CD4-positive, alpha-beta memory T cell (primary cell): ENCODE data around the gene LCORL. TPM values are rescaled to one million over a fixed set of nuclear protein-coding genes. Genes with fewer than 3 reads are reported as not detected.

Source experiments
- CTCF ChIA-PET: fragments of 350-600 bp; sonication (Branson Sonifier 250); formaldehyde crosslinking; loops from one replicate; lab custom pipeline; 2021; ENCODE audit warnings: inconsistent platforms; ENCODE audit not compliant: partially characterized antibody; lab: Charles Lee
- POLR2A ChIA-PET: fragments of 350-600 bp; sonication (Branson Sonifier 250); formaldehyde crosslinking; loops from one replicate; lab custom pipeline; 2021; ENCODE audit not compliant: partially characterized antibody; lab: Charles Lee
- DNase-seq, 5 donors: peaks; one replicate each; pipeline versions ENCODE4 v3.0.0 to v3.0.0-alpha.2; 2020 to 2022; ENCODE audit warnings: mixed read lengths in 1 of 5
- H3K27ac ChIP-seq: one replicate; pipeline ENCODE4 v1.7.0; 2013; ENCODE audit warnings: low read depth, low read length
- H3K27me3 ChIP-seq: 2 replicates; pipeline ENCODE4 v1.7.0; 2013; ENCODE audit warnings: mild to moderate bottlenecking, low read length, moderate library complexity; ENCODE audit not compliant: insufficient read depth
- H3K36me3 ChIP-seq: 2 replicates; pipeline ENCODE4 v1.7.0; 2013; ENCODE audit warnings: mild to moderate bottlenecking, low read length, moderate library complexity; ENCODE audit not compliant: insufficient read depth
- H3K4me1 ChIP-seq: 2 replicates; pipeline ENCODE4 v1.7.0; 2013; ENCODE audit warnings: mild to moderate bottlenecking, low read length, moderate library complexity; ENCODE audit not compliant: insufficient read depth
- H3K4me3 ChIP-seq, 2 donors: one replicate each; pipeline ENCODE4 v1.7.0; 2013; ENCODE audit warnings: low read length in 2 of 2, mild to moderate bottlenecking in 1 of 2
- H3K9me3 ChIP-seq, 2 donors: one replicate each; pipeline ENCODE4 v1.7.0; 2013; ENCODE audit warnings: low read length in 2 of 2, control low read depth in 1 of 2; ENCODE audit not compliant: control insufficient read depth in 1 of 2
- H3K27ac Mint-ChIP-seq, 7 donors: one replicate each; pipeline ENCODE4 v1.8.0; 2020 to 2021; ENCODE audit warnings: mixed read lengths in 7 of 7, mild to moderate bottlenecking in 6 of 7, inconsistent platforms in 3 of 7, moderate library complexity in 3 of 7
- H3K27me3 Mint-ChIP-seq, 2 donors: one replicate each; pipeline ENCODE4 v1.8.0; 2020 to 2021; ENCODE audit warnings: mixed read lengths in 2 of 2
- H3K36me3 Mint-ChIP-seq, 2 donors: one replicate each; pipeline ENCODE4 v1.8.0; 2020 to 2021; ENCODE audit warnings: mixed read lengths in 2 of 2, inconsistent platforms in 1 of 2, mild to moderate bottlenecking in 1 of 2
- H3K4me1 Mint-ChIP-seq, 4 donors: one replicate each; pipeline ENCODE4 v1.8.0; 2020 to 2021; ENCODE audit warnings: mixed read lengths in 4 of 4, mild to moderate bottlenecking in 1 of 4
- H3K4me3 Mint-ChIP-seq, 8 donors: one replicate each; pipeline ENCODE4 v1.8.0; 2020 to 2021; ENCODE audit warnings: mixed read lengths in 8 of 8, mild to moderate bottlenecking in 7 of 8, moderate library complexity in 6 of 8, inconsistent platforms in 3 of 8
- H3K9me3 Mint-ChIP-seq, 8 donors: one replicate each; pipeline ENCODE4 v1.8.0; 2020 to 2021; ENCODE audit warnings: mixed read lengths in 8 of 8, mild to moderate bottlenecking in 5 of 8, inconsistent platforms in 3 of 8, moderate library complexity in 1 of 8
- intact Hi-C: fragments of 100-400 bp; cut with micrococcal nuclease; formaldehyde crosslinking; loops from one replicate; pipeline ENCODE4 v1.15.1; 2023
- polyA plus RNA-seq, 2 donors: library from polyadenylated mRNA; unstranded; fragments of 300-500 nt; fragmentation: Illumina TruSeq; gene quantifications; one replicate each; pipeline ENCODE4 v1.2.3, GENCODE V29; 2021
- total RNA-seq, 2 experiments: library from RNA; stranded (reverse); gene quantifications; one replicate each; pipeline ENCODE4 v1.2.3, GENCODE V29; 2021

LCORL gene
- total and polyA plus RNA-seq, 4 experiments from 2014 or later: 5.9 to 14.5 (median 9.1) TPM

DNA sequence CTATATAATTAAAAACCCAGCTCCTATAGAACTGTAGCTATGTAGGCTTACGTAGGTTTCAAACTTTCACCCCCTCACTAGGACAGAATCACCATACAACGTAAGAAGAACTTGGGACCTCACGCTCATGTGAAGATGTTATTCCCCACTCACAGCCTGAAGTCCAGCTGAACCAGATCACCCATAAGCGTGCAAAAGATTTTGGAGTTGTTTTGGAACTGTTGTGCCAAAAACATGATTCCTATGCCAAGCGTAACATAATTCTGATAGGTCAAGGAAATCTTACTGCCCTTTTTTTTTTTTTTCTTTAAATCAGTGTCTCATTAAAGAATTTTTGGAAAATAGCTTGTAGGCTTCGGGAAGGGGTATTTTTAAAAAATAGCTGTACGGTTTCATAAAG is 57.0 kb downstream of the LCORL start:
- Histone ChIP-seq H3K4me3 (no peak overlapping the region), H3K36me3 (no peaks in the 10 kb centered on the region), H3K27ac (no peak overlapping the region), H3K27me3 (no peaks in the 10 kb centered on the region), H3K4me1 (no peaks in the 10 kb centered on the region), H3K9me3 (no peaks in the 10 kb centered on the region)
- intact Hi-C loops: no loop called here
- DNase-seq: no peak
- H3K4me3 Mint-ChIP-seq: no peak overlapping the region
- H3K27me3 Mint-ChIP-seq: no peaks in the 10 kb centered on the region
- no peaks in the 10 kb centered on the region for H3K9me3 Mint-ChIP-seq
- H3K36me3 Mint-ChIP-seq: peaks cover 9 to 17% of the 10 kb centered on the region in 2 donors
- no peak overlapping the region for H3K27ac Mint-ChIP-seq
- ChIA-PET POLR2A (no interaction called here), CTCF (no interaction called here)
- no peaks in the 10 kb centered on the region for H3K4me1 Mint-ChIP-seq

GRCh38 chr4:17962171-17962570 is 59.4 kb downstream of the LCORL start:
- intact Hi-C loops: no loop called here
- no peaks in the 10 kb centered on the region for H3K36me3 ChIP-seq
- ChIA-PET CTCF (no interaction called here), POLR2A (no interaction called here)
- H3K4me3 ChIP-seq: no peak overlapping the region
- Mint-ChIP-seq H3K36me3 (peaks cover 27 to 34% of the 10 kb centered on the region in 2 donors), H3K9me3 (peaks cover 0 to 2% (median 0%) of the 10 kb centered on the region in 8 donors), H3K27ac (no peak overlapping the region), H3K4me3 (no peak overlapping the region), H3K27me3 (no peaks in the 10 kb centered on the region), H3K4me1 (no peaks in the 10 kb centered on the region)
- DNase-seq: no peak
- no peaks in the 10 kb centered on the region for H3K27me3 ChIP-seq
- H3K4me1 ChIP-seq: no peaks in the 10 kb centered on the region
- no peaks in the 10 kb centered on the region for H3K9me3 ChIP-seq
- no peak overlapping the region for H3K27ac ChIP-seq

DNA sequence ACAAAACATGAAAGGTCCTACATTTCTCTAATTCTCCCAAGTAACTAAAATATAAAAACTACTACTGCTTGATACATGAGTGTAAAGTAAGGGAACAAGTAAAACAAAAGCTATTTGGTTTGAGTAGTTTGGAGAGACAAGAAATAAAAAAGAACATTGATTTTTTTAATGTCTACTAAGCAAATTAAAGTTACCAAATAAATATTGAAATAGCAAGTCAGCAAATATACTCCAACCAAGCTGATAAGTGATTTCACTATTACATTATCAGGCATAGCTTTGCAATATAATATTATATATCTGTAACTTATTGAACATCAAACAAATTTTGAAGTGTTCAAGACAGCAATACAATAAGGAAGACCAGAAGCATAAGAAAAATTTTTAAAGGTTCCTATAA is 60.3 kb downstream of the LCORL start:
- Histone ChIP-seq H3K27me3 (no peaks in the 10 kb centered on the region), H3K36me3 (no peaks in the 10 kb centered on the region), H3K4me3 (no peak overlapping the region), H3K9me3 (no peaks in the 10 kb centered on the region), H3K27ac (no peak overlapping the region), H3K4me1 (no peaks in the 10 kb centered on the region)
- Mint-ChIP-seq H3K27ac (no peak overlapping the region), H3K9me3 (peaks cover 0 to 7% (median 0%) of the 10 kb centered on the region in 8 donors), H3K4me1 (no peaks in the 10 kb centered on the region), H3K4me3 (no peak overlapping the region), H3K36me3 (peaks cover 32 to 43% of the 10 kb centered on the region in 2 donors), H3K27me3 (no peaks in the 10 kb centered on the region)
- DNase-seq: no peak
- intact Hi-C loops: no loop called here
- ChIA-PET CTCF (no interaction called here), POLR2A (no interaction called here)

- Histone ChIP-seq H3K9me3 (no peaks in the 10 kb centered on the region), H3K4me1 (no peaks in the 10 kb centered on the region), H3K4me3 (no peak overlapping the region), H3K36me3 (no peaks in the 10 kb centered on the region), H3K27ac (no peak overlapping the region), H3K27me3 (no peaks in the 10 kb centered on the region)
- no peak for DNase-seq
- CTCF ChIA-PET: no interaction called here
- Mint-ChIP-seq H3K36me3 (peaks cover 58 to 73% of the 10 kb centered on the region in 2 donors), H3K27ac (no peak overlapping the region), H3K4me3 (no peak overlapping the region), H3K4me1 (no peaks in the 10 kb centered on the region), H3K27me3 (no peaks in the 10 kb centered on the region), H3K9me3 (peaks cover 0 to 9% (median 0%) of the 10 kb centered on the region in 8 donors)
- POLR2A ChIA-PET: no interaction called here
- intact Hi-C loops: no loop called here
These were observed 63.4 kb downstream of the LCORL start for GRCh38 chr4:17958181-17958580.

DNA sequence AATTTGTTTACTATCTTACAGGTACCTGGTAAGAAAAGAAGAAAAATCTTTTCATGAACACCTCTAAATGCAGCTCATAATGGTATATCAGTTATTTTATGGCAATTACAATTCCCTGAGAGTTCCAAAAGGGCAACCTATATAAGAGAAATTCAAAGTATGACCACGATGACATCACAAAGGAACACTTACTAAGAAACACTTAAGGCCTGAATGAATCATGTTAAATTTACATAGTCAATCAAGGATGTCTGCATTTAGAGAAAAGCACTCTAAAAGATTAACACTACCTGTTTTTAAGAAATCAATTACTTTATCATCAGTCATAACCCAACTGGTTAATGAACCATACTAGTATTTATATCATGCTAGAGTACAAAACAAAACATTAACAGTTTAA is 63.9 kb downstream of the LCORL start:
- no peaks in the 10 kb centered on the region for H3K27me3 ChIP-seq
- no peaks in the 10 kb centered on the region for H3K4me1 ChIP-seq
- H3K36me3 ChIP-seq: no peaks in the 10 kb centered on the region
- no peaks in the 10 kb centered on the region for H3K9me3 ChIP-seq
- no peak for DNase-seq
- Mint-ChIP-seq H3K4me3 (no peak overlapping the region), H3K4me1 (no peaks in the 10 kb centered on the region), H3K9me3 (peaks cover 0 to 9% (median 0%) of the 10 kb centered on the region in 8 donors), H3K36me3 (peaks cover 58 to 78% of the 10 kb centered on the region in 2 donors), H3K27ac (no peak overlapping the region), H3K27me3 (no peaks in the 10 kb centered on the region)
- H3K4me3 ChIP-seq: no peak overlapping the region
- intact Hi-C loops: no loop called here
- CTCF ChIA-PET: no interaction called here
- POLR2A ChIA-PET: no interaction called here
- no peak overlapping the region for H3K27ac ChIP-seq

DNA sequence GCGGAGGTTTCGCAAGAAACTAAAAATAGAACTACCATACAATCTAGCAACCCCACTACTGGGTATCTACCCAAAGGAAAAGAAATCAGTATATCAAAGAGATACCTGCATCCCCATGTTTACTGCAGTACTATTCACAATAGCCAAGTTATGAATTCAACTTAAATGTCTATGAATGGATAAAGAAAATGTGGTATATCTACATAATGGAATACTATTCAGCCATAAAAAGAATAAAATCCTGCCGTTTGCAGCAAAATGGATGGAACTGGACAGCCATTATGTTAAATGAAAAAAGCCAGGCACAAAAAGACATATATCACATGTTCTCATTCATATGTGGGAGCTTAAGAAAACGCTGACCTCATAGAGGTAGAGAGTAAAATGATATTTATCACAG is 65.3 kb downstream of the LCORL start:
- no peak overlapping the region for H3K4me3 ChIP-seq
- no peaks in the 10 kb centered on the region for H3K27me3 ChIP-seq
- Mint-ChIP-seq H3K27me3 (no peaks in the 10 kb centered on the region), H3K36me3 (peaks cover 55 to 66% of the 10 kb centered on the region in 2 donors), H3K4me1 (no peaks in the 10 kb centered on the region), H3K9me3 (peaks cover 0 to 9% (median 0%) of the 10 kb centered on the region in 8 donors), H3K27ac (no peak overlapping the region), H3K4me3 (no peak overlapping the region)
- no peak overlapping the region for H3K27ac ChIP-seq
- ChIA-PET POLR2A (no interaction called here), CTCF (interaction anchor here (0.6 kb wide), 1 partner anchor 31 kb away, joined by 3 read pairs; no protein-coding TSS in a partner anchor)
- no peaks in the 10 kb centered on the region for H3K9me3 ChIP-seq
- no peaks in the 10 kb centered on the region for H3K4me1 ChIP-seq
- no peak for DNase-seq
- intact Hi-C loops: no loop called here
- no peaks in the 10 kb centered on the region for H3K36me3 ChIP-seq

GRCh38 chr4:17945303-17945702 is 76.3 kb downstream of the LCORL start:
- Histone ChIP-seq H3K4me3 (no peak overlapping the region), H3K9me3 (no peaks in the 10 kb centered on the region), H3K4me1 (no peaks in the 10 kb centered on the region), H3K36me3 (no peaks in the 10 kb centered on the region), H3K27ac (no peak overlapping the region), H3K27me3 (no peaks in the 10 kb centered on the region)
- Mint-ChIP-seq H3K4me3 (no peak overlapping the region), H3K27me3 (no peaks in the 10 kb centered on the region), H3K27ac (no peak overlapping the region), H3K36me3 (peaks cover 2 to 13% of the 10 kb centered on the region in 2 donors), H3K4me1 (peaks cover 0 to 2% (median 0%) of the 10 kb centered on the region in 4 donors), H3K9me3 (no peaks in the 10 kb centered on the region)
- DNase-seq: no peak
- intact Hi-C loops: no loop called here
- ChIA-PET CTCF (no interaction called here), POLR2A (no interaction called here)

GRCh38 chr4:17941731-17942130 is 79.8 kb downstream of the LCORL start:
- CTCF ChIA-PET: no interaction called here
- H3K4me3 ChIP-seq: no peak overlapping the region
- no peak overlapping the region for H3K27ac Mint-ChIP-seq
- H3K4me1 ChIP-seq: no peaks in the 10 kb centered on the region
- no peak overlapping the region for H3K4me3 Mint-ChIP-seq
- H3K4me1 Mint-ChIP-seq: no peaks in the 10 kb centered on the region
- no peak overlapping the region for H3K27ac ChIP-seq
- H3K9me3 ChIP-seq: no peaks in the 10 kb centered on the region
- H3K36me3 ChIP-seq: no peaks in the 10 kb centered on the region
- no peak for DNase-seq
- H3K27me3 Mint-ChIP-seq: no peaks in the 10 kb centered on the region
- H3K36me3 Mint-ChIP-seq: peaks cover 2 to 10% of the 10 kb centered on the region in 2 donors
- POLR2A ChIA-PET: no interaction called here
- peaks cover 0 to 2% (median 0%) of the 10 kb centered on the region in 8 donors for H3K9me3 Mint-ChIP-seq
- H3K27me3 ChIP-seq: no peaks in the 10 kb centered on the region
- intact Hi-C loops: no loop called here
